IPS-20b (cell line): ENCODE measurements around the gene FAM78B.

Experiments used
- H3K27ac ChIP-seq: one replicate; pipeline ENCODE4 v1.5.1; 2013; ENCODE audit warnings: low read length
- H3K27me3 ChIP-seq: 2 replicates; pipeline ENCODE4 v1.6.1; 2013; ENCODE audit warnings: mild to moderate bottlenecking, low read length, inconsistent platforms; ENCODE audit not compliant: insufficient read depth
- H3K36me3 ChIP-seq: 2 replicates; pipeline ENCODE4 v1.6.1; 2013; ENCODE audit warnings: low read depth, mild to moderate bottlenecking, inconsistent platforms, low read length, moderate library complexity; ENCODE audit not compliant: insufficient read depth
- H3K4me1 ChIP-seq: 2 replicates; pipeline ENCODE4 v1.6.1; 2013; ENCODE audit warnings: mild to moderate bottlenecking, control low read depth, inconsistent platforms, low read length, moderate library complexity; ENCODE audit not compliant: insufficient read depth
- H3K4me3 ChIP-seq: 2 replicates; pipeline ENCODE4 v1.5.1; 2013; ENCODE audit warnings: mild to moderate bottlenecking, low read length, inconsistent platforms
- H3K9ac ChIP-seq: 2 replicates; pipeline ENCODE4 v1.6.1; 2013; ENCODE audit warnings: low read depth, mild to moderate bottlenecking, inconsistent platforms, low read length, moderate library complexity
- H3K9me3 ChIP-seq: 2 replicates; pipeline ENCODE4 v1.6.1; 2013; ENCODE audit warnings: mild to moderate bottlenecking, low read depth, low read length, inconsistent platforms; ENCODE audit not compliant: insufficient read depth

Gene FAM78B

DNA sequence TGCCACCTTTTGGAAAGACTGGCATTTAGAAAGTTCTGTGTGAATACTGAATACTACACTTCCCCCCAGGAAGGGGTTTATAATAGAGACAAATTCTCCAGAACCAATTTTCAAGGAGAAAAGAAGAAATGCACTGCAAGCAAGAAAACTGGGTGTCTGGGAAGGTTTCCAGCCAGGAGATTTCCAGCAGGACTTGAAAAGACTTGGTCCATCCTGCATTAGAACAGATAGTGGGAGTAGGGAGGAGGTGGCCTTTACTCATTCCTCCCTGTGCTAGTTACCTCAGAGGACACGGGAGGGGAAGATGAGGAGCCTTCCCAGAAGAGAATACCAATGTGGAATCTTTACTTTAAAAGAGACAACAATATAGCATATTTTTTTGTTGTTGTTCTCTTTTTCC lies 52.4 kb downstream of the FAM78B start:
- no peaks in the 10 kb centered on the region for H3K9me3 ChIP-seq
- H3K27me3 ChIP-seq = no peaks in the 10 kb centered on the region
- no peak overlapping the region for H3K27ac ChIP-seq
- H3K36me3 ChIP-seq = no peaks in the 10 kb centered on the region
- 0 out of 2 replicates have a peak, but pooled peaks cover 5% of the 10 kb centered on the region for H3K4me1 ChIP-seq
- no peak overlapping the region for H3K4me3 ChIP-seq
- no peak overlapping the region for H3K9ac ChIP-seq

DNA sequence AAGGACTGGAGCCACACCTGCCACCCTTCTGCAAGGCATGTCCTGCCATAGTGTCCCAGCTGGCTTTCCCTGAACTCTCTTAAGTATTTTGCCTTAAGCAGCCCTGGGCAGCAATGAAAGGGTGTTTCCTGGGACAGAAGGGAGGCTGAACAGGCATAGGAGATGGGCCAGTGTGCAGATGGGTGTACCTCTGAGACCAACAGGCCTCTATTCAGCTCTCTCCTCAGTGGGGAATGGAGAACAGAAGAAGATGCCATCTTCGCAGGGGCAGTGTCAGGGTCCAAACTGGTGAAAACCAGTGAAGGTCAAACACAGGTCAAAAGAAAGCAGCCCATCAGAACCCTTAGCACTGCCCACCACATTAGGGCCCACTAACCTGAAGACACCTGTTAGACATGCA lies 53.2 kb downstream of the FAM78B start:
- Histone ChIP-seq H3K9ac (no peak overlapping the region), H3K36me3 (no peaks in the 10 kb centered on the region), H3K9me3 (no peaks in the 10 kb centered on the region), H3K4me3 (no peak overlapping the region), H3K27ac (no peak overlapping the region), H3K4me1 (no peaks in the 10 kb centered on the region), H3K27me3 (no peaks in the 10 kb centered on the region)

DNA sequence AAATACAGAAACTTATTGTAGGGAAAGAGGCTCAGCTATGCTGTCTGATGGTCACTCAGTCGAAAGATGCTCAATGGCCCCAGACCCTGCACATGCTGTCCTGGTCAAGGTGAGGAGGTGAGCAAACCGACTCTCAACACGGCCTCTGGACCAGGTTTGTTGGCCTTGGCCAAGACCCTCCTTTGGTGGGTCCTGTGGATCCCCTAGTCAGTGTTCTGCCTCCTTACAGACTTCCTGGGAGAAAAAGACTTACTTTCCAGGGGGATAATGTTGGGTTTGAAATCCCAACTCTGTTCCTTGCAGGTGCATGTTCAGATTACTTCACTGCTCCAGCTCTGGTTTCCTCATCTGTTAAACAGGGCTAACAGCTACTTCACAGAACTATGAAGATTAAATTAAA lies 53.8 kb downstream of the FAM78B start:
- no peaks in the 10 kb centered on the region for H3K9me3 ChIP-seq
- H3K4me1 ChIP-seq = no peaks in the 10 kb centered on the region
- H3K4me3 ChIP-seq = no peak overlapping the region
- no peak overlapping the region for H3K9ac ChIP-seq
- no peaks in the 10 kb centered on the region for H3K27me3 ChIP-seq
- no peaks in the 10 kb centered on the region for H3K36me3 ChIP-seq
- no peak overlapping the region for H3K27ac ChIP-seq

GRCh38 chr1:166112425-166112824 lies 54.4 kb downstream of the FAM78B start:
- no peak overlapping the region for H3K4me3 ChIP-seq
- H3K9me3 ChIP-seq = no peaks in the 10 kb centered on the region
- H3K4me1 ChIP-seq = no peaks in the 10 kb centered on the region
- H3K27me3 ChIP-seq = no peaks in the 10 kb centered on the region
- no peak overlapping the region for H3K27ac ChIP-seq
- no peaks in the 10 kb centered on the region for H3K36me3 ChIP-seq
- H3K9ac ChIP-seq = no peak overlapping the region

DNA sequence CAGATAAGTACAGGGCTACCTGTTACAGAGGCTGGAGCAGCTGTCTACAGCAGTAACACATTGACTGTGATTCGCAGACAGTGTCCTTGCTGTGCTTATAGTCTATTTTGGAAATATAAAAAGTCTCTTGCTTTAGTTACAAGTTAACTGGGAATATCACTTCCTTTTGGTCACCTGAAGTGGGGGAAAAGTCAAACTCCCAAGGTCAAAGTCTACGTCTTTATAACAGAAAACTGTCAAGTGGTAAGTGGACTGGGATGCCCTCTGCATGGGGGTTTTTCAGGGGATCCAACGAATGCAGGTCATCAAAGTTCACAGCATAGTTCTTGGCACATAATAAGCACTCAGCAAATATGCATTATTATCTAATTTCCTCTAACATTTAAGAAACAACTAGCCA lies 55.4 kb downstream of the FAM78B start:
- Histone ChIP-seq H3K9ac (no peak overlapping the region), H3K4me3 (no peak overlapping the region), H3K27ac (no peak overlapping the region), H3K27me3 (no peaks in the 10 kb centered on the region), H3K36me3 (no peaks in the 10 kb centered on the region), H3K4me1 (no peaks in the 10 kb centered on the region), H3K9me3 (no peaks in the 10 kb centered on the region)

GRCh38 chr1:166090244-166090643 lies 76.6 kb downstream of the FAM78B start:
- H3K4me3 ChIP-seq = no peak overlapping the region

DNA sequence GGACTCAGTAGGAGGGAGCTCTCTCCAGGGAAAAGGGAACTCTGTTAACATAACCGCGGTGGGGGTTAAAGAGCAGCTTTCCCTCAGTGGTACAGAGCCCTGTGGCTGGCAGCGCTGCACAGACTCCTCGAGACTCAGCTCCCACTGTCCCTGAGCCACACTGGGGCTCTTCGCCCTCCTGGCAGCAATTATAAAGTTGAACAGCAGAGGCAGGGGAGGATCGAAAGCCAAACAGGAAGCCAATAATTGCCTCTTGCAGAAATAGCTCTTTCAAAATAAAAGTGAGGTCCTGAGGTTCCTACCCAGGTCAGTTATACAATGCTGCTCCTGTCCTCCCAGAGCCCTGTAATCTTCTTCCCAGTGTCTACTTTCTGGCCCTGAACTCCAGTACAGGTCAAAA lies 77.0 kb downstream of the FAM78B start:
- H3K27ac ChIP-seq = no peak overlapping the region

More at GRCh38 chr1:166090244-166090643, 76.6 kb downstream of the FAM78B start:
- H3K9me3 ChIP-seq = no peaks in the 10 kb centered on the region
- H3K27me3 ChIP-seq = no peaks in the 10 kb centered on the region
- no peak overlapping the region for H3K9ac ChIP-seq
- H3K27ac ChIP-seq = no peak overlapping the region
- H3K36me3 ChIP-seq = no peaks in the 10 kb centered on the region
- H3K4me1 ChIP-seq = peaks cover 7% of the 10 kb centered on the region; the same call in 1 of the 2 replicates

GRCh38 chr1:166088572-166088955 lies 78.2 kb downstream of the FAM78B start:
- no peaks in the 10 kb centered on the region for H3K9me3 ChIP-seq
- no peaks in the 10 kb centered on the region for H3K36me3 ChIP-seq
- no peak overlapping the region for H3K27ac ChIP-seq
- no peak overlapping the region for H3K9ac ChIP-seq
- no peak overlapping the region for H3K4me3 ChIP-seq
- H3K27me3 ChIP-seq = no peaks in the 10 kb centered on the region
- H3K4me1 ChIP-seq = peaks cover 7% of the 10 kb centered on the region; the same call in 1 of the 2 replicates

More for the DNA sequence above, 77.0 kb downstream of the FAM78B start:
- no peaks in the 10 kb centered on the region for H3K9me3 ChIP-seq
- H3K36me3 ChIP-seq = no peaks in the 10 kb centered on the region
- H3K27me3 ChIP-seq = no peaks in the 10 kb centered on the region
- no peak overlapping the region for H3K9ac ChIP-seq
- H3K4me3 ChIP-seq = no peak overlapping the region
- peaks cover 7% of the 10 kb centered on the region; the same call in 1 of the 2 replicates for H3K4me1 ChIP-seq

GRCh38 chr1:166087734-166088571 lies 78.8 kb downstream of the FAM78B start:
- Histone ChIP-seq H3K9me3 (no peaks in the 10 kb centered on the region), H3K27ac (no peak overlapping the region), H3K4me1 (peaks cover 7% of the 10 kb centered on the region; the same call in 1 of the 2 replicates), H3K9ac (no peak overlapping the region), H3K27me3 (no peaks in the 10 kb centered on the region), H3K4me3 (no peak overlapping the region), H3K36me3 (no peaks in the 10 kb centered on the region)

GRCh38 chr1:166086113-166086883 lies 80.5 kb downstream of the FAM78B start:
- Histone ChIP-seq H3K9me3 (no peaks in the 10 kb centered on the region), H3K36me3 (no peaks in the 10 kb centered on the region), H3K27ac (no peak overlapping the region), H3K4me3 (no peak overlapping the region), H3K27me3 (no peaks in the 10 kb centered on the region), H3K4me1 (peaks cover 7% of the 10 kb centered on the region; the same call in 1 of the 2 replicates), H3K9ac (no peak overlapping the region)

DNA sequence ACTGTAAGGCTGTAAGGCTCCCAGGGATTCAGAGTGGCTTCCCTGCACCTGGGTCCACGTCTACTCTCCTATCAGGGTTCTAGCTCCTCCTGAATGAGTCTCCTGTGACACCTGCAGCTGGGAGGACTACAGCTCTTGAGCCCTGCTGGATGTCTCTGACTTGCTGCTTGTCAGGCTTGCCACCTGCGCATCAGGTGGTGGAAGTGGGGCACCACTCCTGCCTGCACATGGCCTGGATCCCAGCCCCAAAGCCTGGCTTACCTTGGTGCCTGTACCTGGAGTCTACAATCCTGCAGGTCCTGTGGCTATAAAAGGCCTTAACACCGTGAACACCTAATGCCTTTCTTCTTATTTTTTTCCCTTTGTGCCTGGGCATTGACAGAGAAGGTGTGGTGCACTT lies 82.2 kb downstream of the FAM78B start:
- Histone ChIP-seq H3K27me3 (no peaks in the 10 kb centered on the region), H3K4me1 (peaks cover 7% of the 10 kb centered on the region; the same call in 1 of the 2 replicates), H3K4me3 (no peak overlapping the region), H3K9me3 (no peaks in the 10 kb centered on the region), H3K36me3 (no peaks in the 10 kb centered on the region), H3K27ac (no peak overlapping the region), H3K9ac (no peak overlapping the region)

DNA sequence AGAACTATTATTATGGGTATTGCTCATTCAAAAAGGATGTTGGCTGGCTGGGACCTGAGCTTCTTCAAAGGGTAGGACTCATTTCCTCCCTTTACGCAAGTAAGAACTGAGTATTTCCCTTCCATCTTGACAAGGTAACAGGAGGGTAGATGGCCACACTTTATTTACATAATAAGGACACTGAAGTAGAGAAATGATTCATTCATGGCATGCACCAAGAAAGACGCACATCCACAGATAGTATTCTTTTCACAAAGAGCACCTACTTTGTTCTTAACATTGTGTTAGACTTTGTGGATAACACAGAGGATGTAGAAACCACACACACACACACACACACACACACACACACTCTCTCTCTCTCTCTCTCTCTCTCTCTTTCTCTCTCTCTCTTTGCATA lies 82.9 kb downstream of the FAM78B start:
- Histone ChIP-seq H3K27me3 (no peaks in the 10 kb centered on the region), H3K9ac (no peak overlapping the region), H3K4me1 (peaks cover 7% of the 10 kb centered on the region; the same call in 1 of the 2 replicates), H3K9me3 (no peaks in the 10 kb centered on the region), H3K27ac (no peak overlapping the region), H3K36me3 (no peaks in the 10 kb centered on the region), H3K4me3 (no peak overlapping the region)
